Hematopoietic multipotent progenitor cell treated with erythropoietin and hydrocortisone succinate and interleukin-3 and kit ligand, for 8 days (in vitro differentiated cells): Measurements from ENCODE around the gene RNF40.

ENCODE experiments used
- DNase-seq: peaks from one replicate; pipeline ENCODE4 v3.0.0-alpha.2; 2015

The RNF40 gene

DNA sequence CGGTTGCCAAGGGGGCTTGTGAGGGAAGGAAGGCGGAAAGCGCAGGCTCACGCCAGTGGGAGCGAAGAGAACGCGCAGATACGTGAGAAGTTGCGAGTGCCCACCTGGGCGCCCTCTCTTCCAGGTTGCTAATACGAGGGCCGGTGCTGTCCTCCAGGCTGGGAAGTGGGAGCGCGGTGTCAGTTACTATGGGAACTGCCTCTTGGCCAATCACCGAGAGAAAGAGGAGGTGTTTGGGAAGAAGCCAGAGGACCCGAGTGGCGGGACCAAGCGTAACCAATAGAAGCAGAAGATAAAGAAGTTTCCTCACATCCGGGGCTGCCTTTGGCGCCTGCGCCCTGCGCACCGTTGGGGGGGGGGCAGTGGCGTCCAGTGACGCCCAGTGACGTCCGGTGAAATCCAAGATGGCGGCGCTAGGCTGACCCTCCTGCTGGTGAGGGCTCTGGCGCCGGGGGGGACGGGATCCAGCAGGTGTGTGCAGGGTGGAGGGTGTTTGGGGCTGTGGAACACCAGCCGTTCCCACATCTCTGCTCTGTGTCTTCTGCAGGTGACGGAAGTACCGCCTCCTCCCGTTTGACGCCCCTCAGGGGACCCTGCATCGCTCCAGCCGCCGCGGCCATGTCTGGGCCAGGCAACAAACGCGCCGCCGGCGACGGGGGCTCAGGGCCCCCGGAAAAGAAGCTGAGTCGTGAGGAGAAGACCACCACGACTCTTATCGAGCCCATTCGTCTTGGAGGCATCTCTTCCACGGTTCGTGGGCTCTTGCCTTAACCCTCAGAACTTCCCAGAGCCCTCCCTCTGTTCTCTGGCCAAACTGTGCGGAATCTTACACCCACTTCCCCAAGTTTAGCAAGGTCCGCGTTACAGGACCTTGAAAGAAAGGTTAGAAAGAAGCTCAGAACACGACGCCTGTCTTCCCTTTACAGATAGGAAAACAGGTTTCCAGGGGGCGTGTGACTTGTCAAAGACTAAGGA is at the start of gene RNF40, which contains the start of gene CFAP119:
RNF40 (plus strand) TSS at position 395 of the 975 bp plus-strand sequence; CDS start at position 619, 224 bp downstream.
CFAP119 (minus strand) TSS at position 135 of the 975 bp plus-strand sequence. CDS start 314 bp downstream, outside the sequence.
- peak; percentile 99 for DNase-seq

DNA sequence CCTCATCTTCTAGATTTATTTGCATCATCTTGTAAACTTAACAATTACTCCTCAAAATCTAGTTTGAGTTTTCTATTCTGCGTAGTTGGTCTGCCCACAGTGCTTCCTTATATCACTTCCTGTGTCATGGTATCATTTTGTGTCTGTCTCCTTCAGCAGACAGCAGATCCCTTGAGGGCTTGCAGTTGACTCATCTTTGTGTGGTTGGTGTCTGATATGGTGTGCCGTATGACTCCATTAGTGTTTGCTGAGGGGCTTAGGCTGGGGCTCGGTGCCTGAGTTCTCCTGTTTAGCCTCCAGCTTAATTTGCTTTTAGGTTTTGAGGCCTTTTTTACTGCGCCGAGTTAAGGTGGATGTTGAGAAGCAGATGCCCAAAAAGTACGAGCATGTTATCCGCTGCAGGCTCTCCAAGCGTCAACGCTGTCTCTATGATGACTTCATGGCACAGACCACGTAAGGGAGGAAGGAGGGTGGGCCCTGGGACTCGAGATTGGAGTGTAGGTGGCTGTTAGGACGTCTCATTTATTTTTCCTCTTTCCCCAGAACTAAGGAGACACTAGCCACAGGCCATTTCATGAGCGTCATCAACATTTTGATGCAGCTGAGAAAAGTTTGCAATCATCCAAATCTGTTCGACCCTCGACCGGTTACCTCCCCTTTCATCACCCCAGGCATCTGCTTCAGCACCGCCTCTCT is 46.2 kb upstream of the RNF40 start:
- no peak for DNase-seq

DNA sequence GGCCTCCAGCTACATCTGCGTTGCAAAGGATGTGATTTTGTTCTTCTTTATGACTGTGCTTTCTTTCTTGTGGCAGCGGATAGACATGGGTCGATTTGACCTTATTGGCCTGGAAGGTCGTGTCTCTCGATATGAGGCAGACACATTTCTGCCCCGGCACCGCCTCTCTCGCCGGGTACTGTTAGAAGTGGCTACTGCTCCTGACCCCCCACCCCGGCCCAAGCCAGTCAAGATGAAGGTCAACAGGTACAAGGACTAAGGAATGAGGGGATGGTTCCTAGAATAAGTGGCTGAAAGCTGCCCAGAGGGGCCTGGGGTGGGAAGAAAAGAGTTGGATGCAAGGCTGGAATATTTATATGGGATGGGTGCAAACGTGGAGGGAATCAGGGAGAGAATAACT is 42.0 kb upstream of the RNF40 start:
- no peak for DNase-seq

DNA sequence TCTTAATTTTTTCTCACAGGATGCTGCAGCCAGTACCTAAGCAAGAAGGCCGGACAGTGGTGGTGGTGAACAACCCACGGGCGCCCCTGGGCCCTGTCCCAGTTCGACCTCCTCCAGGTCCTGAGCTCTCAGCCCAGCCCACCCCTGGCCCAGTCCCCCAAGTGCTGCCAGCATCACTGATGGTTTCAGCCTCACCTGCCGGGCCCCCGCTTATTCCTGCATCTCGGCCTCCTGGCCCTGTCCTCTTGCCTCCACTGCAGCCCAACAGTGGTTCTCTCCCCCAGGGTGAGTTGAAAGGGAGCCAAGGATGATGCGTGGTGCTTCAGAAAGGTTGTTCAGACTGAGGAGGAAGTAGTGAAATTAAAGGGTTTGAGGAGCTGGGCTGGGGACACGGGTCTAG is 41.4 kb upstream of the RNF40 start:
- no peak for DNase-seq

DNA sequence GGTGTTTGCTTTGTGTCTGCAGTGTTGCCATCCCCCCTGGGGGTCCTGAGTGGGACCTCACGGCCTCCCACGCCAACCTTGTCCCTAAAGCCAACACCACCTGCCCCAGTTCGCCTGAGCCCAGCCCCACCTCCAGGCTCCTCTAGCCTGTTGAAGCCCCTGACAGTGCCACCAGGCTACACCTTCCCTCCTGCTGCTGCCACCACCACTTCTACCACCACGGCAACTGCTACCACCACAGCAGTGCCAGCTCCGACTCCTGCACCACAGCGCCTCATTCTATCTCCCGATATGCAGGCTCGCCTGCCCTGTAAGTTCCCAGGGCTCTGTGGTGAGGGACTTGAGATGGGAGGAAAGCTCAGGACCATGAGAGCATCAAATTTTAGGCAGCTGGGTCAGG is 41.0 kb upstream of the RNF40 start:
- DNase-seq = no peak

DNA sequence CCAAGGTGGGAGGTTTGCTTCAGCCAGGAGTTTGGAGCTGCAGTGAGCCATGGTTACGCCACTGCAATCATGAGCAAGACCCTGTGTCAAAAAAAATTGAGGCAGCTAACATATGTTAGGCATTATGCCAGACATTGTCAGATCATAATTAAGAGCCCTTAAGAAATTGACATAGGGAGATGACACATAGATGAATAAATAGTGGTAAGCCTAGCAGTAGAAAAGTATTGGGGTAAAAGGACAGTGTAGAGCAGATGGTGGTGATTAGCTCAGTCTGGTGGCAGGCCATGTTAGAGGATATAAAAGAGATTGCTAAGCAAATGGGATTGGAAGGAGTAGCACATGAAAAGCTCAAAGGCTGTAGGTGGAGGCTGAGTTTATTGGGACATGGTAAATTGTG is 40.5 kb upstream of the RNF40 start:
- DNase-seq = no peak

DNA sequence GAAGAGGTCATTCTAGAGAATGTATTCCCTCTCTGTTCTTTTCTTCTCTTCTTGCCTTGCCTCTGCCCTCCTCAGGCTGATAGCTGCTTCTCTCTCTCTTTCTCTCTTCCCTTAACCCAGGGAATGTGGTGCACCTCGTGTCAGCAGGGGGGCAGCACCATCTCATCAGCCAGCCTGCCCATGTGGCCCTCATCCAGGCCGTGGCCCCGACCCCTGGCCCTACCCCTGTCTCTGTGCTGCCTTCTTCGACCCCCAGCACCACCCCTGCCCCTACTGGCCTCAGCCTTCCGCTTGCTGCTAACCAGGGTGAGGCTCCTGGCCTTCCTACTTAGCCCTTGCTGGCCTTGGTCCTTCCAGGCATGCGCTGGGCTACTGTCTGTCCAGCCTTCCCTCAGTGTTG is 39.7 kb upstream of the RNF40 start:
- DNase-seq = no peak

DNA sequence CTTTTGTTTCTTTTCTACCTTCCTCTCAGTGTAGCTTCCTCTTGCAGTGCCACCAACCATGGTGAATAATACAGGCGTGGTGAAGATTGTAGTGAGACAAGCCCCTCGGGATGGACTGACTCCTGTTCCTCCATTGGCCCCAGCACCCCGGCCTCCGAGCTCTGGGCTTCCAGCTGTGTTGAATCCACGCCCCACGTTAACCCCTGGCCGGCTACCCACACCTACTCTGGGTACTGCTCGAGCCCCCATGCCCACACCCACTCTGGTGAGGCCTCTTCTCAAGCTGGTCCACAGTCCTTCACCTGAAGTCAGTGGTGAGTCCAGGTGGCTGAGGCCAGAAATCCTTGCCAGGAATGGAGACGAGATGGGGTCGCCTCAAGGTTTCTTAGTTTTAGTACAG is 39.2 kb upstream of the RNF40 start:
- DNase-seq = no peak

DNA sequence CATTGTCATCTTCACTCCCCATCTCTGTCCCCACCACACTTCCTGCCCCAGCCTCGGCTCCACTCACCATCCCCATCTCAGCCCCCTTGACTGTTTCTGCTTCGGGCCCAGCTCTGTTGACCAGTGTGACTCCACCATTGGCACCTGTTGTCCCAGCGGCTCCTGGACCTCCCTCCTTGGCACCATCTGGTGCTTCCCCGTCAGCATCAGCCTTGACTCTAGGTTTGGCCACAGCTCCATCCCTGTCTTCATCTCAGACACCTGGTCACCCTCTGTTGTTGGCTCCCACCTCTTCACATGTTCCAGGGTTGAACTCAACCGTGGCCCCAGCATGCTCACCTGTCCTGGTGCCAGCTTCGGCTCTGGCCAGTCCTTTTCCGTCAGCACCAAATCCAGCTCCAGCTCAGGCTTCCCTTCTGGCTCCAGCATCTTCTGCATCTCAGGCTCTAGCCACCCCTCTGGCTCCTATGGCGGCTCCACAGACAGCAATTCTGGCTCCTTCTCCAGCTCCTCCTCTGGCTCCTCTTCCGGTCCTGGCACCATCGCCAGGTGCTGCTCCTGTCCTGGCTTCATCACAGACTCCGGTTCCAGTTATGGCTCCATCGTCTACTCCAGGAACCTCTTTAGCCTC is 38.3 kb upstream of the RNF40 start:
- DNase-seq = no peak

DNA sequence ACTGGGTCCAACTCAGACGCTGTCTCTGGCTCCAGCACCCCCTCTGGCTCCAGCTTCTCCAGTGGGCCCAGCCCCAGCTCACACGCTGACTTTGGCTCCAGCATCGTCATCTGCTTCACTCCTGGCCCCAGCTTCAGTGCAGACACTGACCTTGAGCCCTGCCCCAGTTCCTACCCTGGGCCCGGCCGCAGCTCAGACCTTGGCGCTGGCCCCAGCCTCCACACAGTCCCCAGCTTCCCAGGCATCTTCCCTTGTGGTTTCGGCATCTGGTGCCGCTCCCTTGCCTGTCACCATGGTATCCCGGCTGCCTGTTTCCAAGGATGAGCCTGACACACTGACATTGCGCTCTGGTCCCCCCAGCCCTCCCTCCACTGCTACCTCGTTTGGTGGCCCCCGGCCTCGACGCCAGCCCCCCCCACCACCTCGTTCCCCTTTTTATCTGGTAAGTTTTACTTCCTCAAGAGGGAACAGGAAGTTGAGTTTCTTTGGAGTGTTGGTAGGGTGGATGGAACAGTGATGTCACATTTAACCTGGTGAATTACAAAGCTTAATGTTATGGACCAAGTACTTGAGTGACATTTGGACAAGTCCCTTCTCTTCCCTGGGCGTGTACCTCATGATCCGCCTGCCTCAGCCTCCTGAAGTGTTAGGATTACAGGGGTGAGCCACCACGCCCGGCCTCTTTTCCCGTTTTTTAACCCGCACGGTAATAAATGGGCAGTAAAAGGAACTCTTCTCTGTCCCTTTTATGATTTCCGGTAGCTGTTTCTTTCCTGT is 37.3 kb upstream of the RNF40 start:
- no peak for DNase-seq

DNA sequence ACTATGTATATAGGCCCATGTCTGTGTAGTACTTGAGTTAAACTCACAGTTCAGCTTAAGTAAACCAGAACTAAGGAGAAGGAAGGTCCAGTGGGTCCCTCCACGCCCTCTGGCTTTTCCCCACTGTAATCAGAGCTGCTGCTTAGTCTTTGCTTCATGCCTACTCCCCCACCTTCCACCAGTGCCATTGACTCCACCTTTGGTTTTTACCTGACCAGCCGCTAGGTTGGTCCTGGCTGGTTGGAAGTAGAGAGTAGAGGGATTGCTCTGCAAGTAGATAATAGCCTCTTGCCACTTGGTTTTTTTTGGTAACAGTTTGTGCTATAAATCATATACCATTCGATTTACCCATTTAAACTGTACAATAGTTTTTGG is 36.7 kb upstream of the RNF40 start:
- DNase-seq = no peak

DNA sequence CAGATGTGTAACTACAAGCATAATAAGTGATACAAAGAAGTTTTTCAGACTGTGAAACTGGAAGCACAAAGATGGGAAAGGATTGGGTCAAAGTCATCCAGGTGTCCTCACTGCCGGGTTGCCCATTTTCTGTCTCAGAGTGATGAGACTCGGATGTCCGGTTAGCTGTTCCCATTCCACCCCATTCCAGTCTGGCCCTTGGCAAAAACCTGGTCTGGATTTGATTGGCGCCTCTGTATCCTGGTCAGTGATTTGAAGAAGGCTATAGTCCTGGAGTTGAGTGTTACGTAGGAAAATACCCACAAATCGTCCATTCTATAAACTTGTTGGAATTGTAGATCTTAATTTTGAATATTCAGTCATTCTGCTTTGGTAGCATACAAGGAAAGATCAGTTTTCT is 33.8 kb upstream of the RNF40 start:
- DNase-seq = no peak

DNA sequence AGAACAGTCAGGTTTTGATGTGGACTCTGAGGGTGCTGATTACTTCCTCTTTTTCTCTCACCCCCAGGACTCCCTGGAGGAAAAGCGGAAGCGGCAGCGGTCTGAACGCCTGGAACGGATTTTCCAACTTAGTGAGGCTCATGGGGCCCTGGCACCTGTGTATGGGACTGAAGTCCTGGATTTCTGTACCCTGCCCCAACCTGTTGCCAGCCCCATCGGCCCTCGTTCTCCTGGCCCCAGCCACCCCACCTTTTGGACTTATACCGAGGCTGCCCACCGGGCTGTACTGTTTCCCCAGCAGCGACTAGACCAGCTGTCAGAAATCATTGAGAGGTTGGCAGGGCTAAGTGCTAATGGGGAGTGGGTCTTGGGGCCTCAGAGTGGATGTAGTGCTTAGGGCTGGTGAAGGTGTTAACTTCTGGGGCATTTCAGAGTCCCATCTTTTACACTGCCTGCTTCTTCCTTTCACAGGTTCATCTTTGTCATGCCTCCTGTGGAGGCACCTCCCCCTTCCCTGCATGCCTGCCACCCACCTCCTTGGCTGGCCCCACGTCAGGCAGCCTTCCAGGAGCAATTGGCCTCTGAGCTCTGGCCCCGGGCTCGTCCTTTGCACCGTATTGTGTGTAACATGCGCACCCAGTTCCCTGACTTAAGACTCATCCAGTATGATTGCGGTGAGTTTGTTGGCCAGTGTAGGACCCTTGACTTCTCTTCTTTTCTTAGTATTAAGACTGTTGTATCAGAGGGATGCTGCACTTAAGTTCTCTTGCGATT is 33.0 kb upstream of the RNF40 start:
- DNase-seq = no peak

DNA sequence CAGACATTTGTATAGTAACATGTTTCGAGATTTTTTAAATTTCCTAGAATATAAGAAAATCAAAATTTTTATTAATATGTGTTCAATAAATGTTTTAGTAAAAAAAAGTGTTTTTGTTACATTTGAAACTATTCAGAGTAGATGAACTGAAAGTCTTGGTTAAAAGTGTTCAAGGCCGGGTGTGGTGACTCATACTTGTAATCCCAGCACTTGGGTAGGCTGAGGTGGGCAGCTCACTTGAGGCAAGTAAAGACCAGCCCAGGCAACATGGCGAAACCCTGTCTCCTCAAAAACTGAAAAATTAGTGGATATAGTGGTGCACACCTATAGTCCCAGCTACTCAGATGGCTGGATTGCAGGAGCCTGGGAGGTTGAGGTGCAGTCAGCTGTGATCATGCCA is 30.7 kb upstream of the RNF40 start:
- no peak for DNase-seq

DNA sequence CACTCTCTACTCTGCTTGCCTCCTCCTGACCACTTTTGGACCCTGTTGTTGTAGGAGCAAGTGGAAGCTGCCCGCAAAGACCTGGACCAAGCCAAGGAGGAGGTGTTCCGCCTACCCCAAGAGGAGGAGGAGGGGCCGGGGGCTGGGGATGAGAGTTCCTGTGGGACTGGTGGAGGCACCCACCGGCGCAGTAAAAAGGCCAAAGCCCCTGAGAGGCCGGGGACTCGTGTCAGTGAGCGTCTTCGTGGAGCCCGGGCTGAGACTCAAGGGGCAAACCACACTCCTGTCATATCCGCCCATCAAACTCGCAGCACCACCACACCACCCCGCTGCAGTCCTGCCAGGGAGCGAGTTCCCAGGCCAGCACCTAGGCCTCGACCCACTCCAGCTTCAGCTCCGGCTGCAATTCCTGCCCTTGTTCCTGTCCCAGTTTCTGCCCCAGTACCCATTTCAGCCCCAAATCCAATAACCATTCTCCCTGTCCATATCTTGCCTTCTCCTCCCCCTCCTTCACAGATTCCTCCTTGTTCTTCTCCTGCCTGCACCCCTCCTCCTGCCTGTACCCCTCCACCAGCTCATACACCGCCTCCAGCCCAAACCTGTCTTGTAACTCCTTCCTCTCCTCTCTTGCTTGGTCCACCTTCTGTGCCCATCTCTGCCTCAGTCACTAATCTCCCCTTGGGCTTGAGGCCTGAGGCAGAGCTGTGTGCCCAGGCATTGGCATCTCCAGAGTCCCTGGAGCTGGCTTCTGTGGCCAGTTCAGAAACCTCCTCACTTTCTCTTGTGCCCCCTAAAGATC is 24.9 kb upstream of the RNF40 start:
- no peak for DNase-seq

DNA sequence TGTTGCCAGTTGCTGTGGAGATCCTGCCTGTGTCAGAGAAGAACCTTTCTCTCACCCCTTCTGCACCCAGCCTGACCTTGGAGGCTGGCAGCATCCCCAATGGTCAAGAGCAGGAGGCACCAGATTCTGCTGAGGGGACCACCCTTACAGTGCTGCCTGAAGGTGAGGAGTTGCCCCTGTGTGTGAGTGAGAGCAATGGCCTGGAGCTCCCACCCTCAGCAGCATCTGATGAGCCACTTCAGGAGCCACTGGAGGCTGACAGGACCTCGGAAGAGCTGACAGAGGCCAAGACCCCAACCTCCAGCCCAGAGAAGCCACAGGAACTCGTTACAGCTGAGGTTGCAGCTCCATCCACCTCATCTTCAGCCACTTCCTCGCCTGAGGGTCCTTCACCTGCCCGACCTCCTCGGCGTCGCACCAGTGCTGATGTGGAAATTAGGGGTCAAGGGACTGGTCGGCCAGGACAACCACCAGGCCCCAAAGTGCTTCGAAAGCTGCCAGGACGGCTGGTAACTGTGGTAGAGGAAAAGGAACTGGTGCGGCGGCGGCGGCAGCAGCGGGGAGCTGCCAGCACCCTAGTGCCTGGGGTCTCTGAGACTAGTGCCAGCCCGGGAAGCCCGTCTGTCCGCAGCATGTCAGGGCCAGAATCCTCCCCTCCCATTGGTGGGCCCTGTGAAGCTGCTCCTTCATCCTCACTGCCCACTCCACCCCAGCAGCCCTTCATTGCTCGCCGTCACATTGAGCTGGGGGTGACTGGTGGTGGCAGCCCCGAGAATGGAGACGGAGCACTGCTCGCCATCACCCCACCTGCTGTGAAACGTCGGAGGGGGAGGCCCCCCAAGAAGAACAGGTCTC is 24.1 kb upstream of the RNF40 start:
- DNase-seq = no peak

DNA sequence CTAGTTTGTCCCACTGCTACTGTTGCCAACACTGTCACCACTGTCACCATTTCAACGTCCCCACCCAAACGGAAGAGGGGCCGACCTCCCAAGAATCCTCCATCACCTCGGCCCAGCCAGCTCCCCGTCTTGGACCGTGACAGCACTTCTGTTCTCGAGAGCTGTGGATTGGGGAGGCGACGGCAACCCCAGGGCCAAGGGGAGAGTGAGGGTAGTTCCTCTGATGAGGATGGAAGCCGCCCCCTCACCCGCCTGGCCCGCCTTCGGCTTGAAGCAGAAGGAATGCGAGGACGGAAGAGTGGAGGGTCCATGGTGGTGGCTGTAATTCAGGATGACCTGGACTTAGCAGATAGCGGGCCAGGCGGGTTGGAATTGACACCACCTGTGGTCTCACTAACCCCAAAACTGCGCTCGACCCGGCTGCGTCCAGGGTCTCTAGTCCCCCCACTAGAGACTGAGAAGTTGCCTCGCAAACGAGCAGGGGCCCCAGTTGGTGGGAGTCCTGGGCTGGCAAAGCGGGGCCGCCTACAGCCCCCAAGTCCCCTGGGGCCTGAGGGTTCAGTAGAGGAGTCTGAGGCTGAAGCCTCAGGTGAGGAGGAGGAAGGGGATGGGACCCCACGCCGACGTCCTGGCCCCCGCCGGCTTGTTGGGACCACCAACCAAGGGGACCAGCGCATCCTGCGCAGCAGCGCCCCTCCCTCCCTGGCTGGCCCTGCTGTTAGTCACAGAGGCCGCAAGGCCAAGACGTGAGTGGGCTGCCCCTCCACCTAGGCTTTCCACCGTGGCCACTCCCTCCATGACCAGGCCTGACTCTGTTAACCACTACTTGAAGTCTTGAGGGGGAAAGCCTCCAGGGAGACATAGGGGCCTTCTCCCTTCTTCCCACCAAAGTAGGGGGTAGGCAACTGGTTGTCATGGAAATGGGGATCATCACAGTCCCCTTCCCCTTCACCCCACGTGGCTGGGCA is 22.9 kb upstream of the RNF40 start:
- no peak for DNase-seq

DNA sequence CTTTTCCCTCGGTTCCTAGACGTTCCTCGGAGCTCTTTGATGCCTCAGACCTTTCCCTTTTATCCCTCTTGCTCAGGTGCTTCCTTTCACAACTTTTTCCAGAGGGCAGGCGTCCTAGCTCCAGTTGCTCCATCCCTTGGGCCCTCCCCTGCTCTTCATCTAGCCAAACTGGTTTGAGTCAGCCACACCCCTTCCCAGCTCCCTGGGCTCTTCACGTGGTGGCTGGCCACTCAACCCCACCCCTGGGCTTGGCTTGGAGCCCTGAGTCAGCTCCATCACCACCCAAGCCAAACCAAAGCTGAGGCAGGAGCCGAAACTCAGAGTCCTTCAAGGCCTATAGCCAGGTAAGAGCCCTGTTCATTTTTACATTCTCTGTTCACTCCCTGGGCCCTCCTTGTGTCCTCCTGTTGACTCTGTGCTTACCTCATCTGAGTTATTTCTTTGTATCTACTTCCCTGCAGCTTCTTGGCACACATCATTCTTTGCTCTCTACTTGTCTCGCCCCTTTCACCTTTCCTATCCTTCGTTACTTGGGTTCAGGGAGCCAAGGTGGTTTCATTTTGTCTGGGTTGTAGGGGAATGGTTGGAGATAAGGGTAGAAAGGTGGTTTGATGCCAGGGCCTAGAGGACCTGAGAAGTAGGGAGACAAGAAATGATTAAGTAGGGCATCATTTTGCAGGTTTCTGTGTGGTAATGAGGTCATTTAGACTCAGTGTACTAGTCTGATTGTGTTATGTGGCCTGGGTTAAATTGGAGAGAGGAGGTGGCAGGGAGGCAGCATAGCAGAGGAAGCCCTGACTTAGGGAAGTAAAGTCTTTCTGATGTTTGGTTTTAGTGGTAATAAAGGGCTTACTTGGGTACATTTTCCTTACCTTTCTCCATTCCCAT is 21.5 kb upstream of the RNF40 start:
- peak; percentile 86 for DNase-seq
